ENCODE measurements around the gene MGAT5B.

The MGAT5B gene

DNA sequence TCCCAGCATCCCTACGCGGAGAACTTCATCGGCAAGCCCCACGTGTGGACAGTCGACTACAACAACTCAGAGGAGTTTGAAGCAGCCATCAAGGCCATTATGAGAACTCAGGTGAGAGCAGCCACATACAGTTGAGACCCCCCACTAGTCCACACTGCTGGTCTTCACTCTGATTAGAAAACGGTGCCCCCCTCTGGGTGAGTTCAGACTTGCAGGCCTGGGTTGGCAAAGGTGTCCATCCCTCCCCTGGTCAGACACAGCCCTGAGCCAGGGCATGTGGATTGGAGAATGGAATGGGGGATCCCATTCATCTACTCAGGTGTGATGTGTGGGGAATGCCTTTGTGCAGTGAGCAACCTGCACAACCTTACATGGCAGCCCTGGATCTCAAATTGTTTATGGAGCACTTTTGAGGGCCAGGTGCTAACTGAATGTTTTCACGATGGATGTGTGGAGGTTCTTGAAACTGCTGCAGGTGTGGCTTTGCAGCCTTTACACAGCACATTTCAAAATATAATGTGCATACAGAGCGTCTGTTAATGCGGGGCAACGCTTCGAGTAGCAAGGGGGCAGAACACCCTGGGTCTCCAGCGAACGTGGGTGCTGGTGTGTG, 72.6 kb downstream of the MGAT5B start:
- TF ChIP-seq, protein P1, sequence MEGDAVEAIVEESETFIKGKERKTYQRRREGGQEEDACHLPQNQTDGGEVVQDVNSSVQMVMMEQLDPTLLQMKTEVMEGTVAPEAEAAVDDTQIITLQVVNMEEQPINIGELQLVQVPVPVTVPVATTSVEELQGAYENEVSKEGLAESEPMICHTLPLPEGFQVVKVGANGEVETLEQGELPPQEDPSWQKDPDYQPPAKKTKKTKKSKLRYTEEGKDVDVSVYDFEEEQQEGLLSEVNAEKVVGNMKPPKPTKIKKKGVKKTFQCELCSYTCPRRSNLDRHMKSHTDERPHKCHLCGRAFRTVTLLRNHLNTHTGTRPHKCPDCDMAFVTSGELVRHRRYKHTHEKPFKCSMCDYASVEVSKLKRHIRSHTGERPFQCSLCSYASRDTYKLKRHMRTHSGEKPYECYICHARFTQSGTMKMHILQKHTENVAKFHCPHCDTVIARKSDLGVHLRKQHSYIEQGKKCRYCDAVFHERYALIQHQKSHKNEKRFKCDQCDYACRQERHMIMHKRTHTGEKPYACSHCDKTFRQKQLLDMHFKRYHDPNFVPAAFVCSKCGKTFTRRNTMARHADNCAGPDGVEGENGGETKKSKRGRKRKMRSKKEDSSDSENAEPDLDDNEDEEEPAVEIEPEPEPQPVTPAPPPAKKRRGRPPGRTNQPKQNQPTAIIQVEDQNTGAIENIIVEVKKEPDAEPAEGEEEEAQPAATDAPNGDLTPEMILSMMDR (IDR thresholded peaks at IDR 0.05; ENCODE audit: low read depth, low read length), result no peak
- no peak overlapping the region for H3K4me3 ChIP-seq (ENCODE audit: low read depth, low read length)

DNA sequence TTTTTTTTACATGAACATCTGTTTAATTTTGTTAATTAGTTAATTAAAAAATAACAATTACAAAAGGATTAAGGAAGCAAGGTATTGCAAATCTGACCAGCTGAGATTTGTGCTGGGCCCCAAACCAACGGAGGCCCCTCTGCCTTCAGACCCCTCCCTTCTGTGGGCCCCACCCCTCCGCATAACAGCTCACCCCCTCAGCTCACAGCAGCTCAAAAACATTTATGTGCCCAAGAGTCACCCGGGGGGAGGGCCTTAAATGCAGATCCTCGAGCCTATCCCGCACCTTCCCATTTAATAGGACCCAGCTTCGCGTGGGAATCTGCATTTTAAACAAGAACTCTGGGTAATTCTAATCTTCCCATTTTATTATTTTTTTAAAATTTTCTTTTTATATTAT, 75.0 kb downstream of the MGAT5B start:
- TF ChIP-seq, protein P1 (IDR thresholded peaks at IDR 0.05; ENCODE audit: low read depth, low read length), result no peak
- no peak overlapping the region for H3K4me3 ChIP-seq (ENCODE audit: low read depth, low read length)

DNA sequence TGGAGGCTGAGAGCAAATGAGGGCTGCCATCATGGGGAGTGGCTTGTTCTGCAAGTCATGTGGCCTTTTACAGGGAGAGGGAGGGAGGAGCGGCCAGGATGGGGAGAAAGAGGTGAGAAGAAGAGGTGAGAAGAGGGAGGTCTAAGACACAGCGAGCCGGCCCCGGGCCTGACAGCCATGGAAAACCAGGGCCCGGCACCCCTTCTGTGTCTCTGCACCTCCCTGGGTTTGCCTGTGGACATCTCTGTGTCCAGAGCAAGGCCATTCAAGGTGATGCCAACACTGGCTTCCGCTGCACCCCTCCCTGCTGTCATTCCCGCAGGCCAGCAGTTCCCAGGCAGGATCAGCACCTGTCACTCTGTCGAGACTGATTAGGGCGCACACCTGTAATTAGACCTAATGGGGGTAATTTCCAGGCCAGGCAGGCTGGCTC, 75.6 kb downstream of the MGAT5B start:
- TF ChIP-seq, protein P1 (IDR thresholded peaks at IDR 0.05; ENCODE audit: low read depth, low read length), result no peak
- H3K4me3 ChIP-seq (ENCODE audit: low read depth, low read length), result no peak overlapping the region

DNA sequence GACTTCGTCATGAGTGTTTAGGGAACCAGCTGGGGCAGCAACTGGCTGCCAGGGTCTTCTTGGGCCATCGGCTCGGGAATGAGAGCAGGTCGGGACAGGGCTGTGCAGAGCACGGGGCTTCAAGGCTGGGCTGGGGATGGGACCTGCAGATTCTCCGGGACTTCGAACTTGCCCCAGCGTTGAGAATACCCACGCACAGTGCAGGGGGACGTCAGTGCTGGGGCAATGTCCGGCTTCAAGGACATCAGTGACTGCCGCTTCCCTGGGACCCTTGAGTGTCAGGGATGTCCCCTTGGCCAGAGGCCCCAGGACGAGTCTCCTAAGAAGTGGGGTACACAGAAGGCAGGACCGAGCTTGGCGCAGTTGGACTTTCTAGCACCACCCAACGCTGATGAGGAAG, 76.3 kb downstream of the MGAT5B start:
- no peak overlapping the region for H3K4me3 ChIP-seq (ENCODE audit: low read depth, low read length)
- TF ChIP-seq, protein P1 (IDR thresholded peaks at IDR 0.05; ENCODE audit: low read depth, low read length), result no peak

DNA sequence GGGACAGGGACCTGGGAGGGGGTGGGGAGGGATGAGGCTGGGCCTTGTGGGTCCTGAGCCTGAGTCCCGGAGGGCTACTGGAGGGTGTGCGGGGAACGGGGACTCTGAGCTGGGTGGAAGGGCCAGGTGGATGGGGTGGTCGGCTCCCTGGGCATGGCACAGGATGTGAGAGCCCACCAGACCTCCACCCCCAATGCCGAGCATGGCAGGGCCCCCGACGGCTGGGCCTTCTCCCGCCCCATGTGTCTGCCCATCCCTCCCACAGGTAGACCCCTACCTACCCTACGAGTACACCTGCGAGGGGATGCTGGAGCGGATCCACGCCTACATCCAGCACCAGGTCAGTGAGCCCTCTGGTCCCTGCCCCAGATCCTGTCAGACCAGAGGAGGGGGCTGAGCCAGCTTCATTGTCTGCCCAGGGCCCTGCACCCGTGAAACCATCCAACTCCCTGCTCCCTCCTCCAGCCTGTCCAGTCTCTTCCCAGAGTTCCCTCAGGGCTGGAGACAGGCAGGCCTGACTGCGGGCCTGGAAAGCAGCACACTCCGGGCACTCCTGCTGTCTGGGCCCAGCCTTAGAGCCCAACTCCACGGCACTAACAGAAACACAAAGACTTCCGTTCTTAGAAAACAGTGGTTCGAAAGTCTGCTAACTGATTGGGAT, 78.0 kb downstream of the MGAT5B start:
- TF ChIP-seq, protein P1 (IDR thresholded peaks at IDR 0.05; ENCODE audit: low read depth, low read length), result no peak
- H3K4me3 ChIP-seq (ENCODE audit: low read depth, low read length), result no peak overlapping the region

DNA sequence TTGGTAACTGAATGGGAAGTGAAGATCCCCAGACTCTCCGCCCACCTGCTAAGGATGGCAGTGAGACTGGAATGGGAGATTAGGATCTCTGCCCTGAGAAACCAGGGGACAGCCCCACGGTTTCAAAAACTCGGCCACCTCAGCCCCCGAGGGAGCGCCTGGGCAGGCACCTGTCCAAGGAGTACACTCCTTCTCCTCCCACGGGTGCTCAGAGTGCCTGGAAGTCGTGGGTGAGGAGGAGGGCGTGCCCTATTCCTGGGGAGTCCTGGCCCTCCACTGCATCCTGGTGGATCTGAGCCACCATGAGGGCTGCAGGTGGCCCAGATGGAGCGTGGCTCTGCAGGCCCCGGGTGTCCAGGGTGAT, 78.5 kb downstream of the MGAT5B start:
- TF ChIP-seq, protein P1 (IDR thresholded peaks at IDR 0.05; ENCODE audit: low read depth, low read length), result no peak
- H3K4me3 ChIP-seq (ENCODE audit: low read depth, low read length), result no peak overlapping the region

DNA sequence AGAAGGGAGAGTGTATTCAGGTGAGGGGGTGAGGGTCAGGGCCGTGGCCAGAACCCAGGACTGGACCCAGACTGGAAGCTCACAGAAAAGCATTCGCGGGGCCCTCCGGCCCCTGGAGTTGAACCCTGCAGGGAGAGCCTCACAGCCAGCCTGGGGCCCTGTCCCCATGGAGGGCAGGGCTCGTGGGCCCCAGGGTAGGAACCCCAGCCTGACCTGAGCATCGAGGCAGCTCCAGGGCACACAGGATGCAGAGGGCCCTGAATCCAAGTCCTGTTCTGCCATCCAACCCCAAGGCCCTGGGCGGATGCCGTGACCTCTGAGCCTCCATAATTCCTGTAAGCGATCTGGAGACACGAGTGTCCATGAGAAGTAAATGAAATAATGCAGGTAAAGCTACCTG, 79.1 kb downstream of the MGAT5B start:
- no peak overlapping the region for H3K4me3 ChIP-seq (ENCODE audit: low read depth, low read length)
- TF ChIP-seq, protein P1 (IDR thresholded peaks at IDR 0.05; ENCODE audit: low read depth, low read length), result no peak
